A673 (cell line): ENCODE data around the gene BTN1A1.

Experiments
- EZH2 ChIP-seq: fragments of 200-600 bp; sonication (generic); IDR thresholded peaks from 2 replicates; pipeline ENCODE4 v1.6.1; 2017; ENCODE audit warnings: borderline replicate concordance, low read depth, mild to moderate bottlenecking, mixed read lengths, antibody characterized with exemption, low read length; ENCODE audit not compliant: poor library complexity, severe bottlenecking
- TF ChIP-seq, protein P1 (sequence below): fragments of 300-800, 200-600 bp; sonication (generic); conservative IDR thresholded peaks from 2 replicates; pipeline ENCODE4 v1.5.1; 2017; ENCODE audit warnings: low read depth, mild to moderate bottlenecking, antibody characterized with exemption, low read length, moderate library complexity, mixed read lengths

DNA sequence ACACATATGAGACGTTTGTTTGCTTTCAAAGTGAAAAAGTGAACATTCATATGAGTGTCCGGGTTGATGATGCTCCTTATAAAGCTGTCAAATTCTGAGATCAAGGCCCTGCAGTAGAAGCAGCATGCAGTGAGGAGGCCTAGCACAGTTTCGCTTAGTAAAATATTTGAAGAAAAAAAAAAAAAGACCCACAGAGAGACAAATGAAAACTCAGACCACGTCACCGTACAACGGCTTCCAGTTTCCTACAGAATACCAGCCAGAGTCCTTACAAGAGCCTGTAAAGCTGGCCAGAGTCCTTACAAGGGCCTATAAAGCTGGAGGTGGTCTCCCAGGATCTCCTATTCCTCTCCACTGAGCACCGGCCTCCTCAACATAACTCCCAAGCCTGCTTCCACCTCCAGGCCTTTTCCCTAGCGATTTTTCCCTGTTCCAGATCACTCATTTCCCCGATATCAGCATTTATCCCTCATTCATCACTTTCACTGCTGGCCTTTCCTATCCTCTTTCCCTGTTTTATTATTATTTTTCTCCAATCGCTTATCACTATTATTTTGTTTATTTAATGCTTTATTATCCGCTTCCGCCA, 36.6 kb downstream of the BTN1A1 start:
- TF ChIP-seq, protein P1, sequence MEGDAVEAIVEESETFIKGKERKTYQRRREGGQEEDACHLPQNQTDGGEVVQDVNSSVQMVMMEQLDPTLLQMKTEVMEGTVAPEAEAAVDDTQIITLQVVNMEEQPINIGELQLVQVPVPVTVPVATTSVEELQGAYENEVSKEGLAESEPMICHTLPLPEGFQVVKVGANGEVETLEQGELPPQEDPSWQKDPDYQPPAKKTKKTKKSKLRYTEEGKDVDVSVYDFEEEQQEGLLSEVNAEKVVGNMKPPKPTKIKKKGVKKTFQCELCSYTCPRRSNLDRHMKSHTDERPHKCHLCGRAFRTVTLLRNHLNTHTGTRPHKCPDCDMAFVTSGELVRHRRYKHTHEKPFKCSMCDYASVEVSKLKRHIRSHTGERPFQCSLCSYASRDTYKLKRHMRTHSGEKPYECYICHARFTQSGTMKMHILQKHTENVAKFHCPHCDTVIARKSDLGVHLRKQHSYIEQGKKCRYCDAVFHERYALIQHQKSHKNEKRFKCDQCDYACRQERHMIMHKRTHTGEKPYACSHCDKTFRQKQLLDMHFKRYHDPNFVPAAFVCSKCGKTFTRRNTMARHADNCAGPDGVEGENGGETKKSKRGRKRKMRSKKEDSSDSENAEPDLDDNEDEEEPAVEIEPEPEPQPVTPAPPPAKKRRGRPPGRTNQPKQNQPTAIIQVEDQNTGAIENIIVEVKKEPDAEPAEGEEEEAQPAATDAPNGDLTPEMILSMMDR: no peak
- no peak for TF ChIP-seq EZH2
